Measurements from ENCODE around the gene IL7R.

The IL7R gene

GRCh38 chr5:35856765-35857351 is at the start of gene IL7R:
Gene IL7R, plus strand, starts transcription at chr5:35856891. Its CDS starts 87 bp downstream, at chr5:35856978.
- Histone ChIP-seq H3K27me3 (ENCODE audit: insufficient read depth, low read depth, severe bottlenecking) (peaks cover 83% of the 10 kb centered on the region), H3K27ac (no peak within 1 kb of the TSS), H3K4me3 (ENCODE audit: low read depth, low read length) (no peak within 1 kb of the TSS), H3K9me3 (ENCODE audit: severe bottlenecking) (no peaks in the 10 kb centered on the region), H3K36me3 (no peaks in the 10 kb centered on the region)
- DNase-seq, result no peak
- TF ChIP-seq CTCF (IDR thresholded peaks at IDR 0.05; ENCODE audit: low read depth, low read length), result no peak

- no peak overlapping the region for H3K27ac ChIP-seq
- DNase-seq, result no peak
- no peaks in the 10 kb centered on the region for H3K36me3 ChIP-seq
- H3K4me3 ChIP-seq (ENCODE audit: low read depth, low read length), result no peak overlapping the region
- peaks cover 53% of the 10 kb centered on the region for H3K27me3 ChIP-seq (ENCODE audit: insufficient read depth, low read depth, severe bottlenecking)
- H3K9me3 ChIP-seq (ENCODE audit: severe bottlenecking), result no peaks in the 10 kb centered on the region
- no peak for TF ChIP-seq CTCF (IDR thresholded peaks at IDR 0.05; ENCODE audit: low read depth, low read length)
Measured at GRCh38 chr5:35810601-35811000, 46.1 kb upstream of the IL7R start.

GRCh38 chr5:35811108-35811741 is 45.5 kb upstream of the IL7R start:
- H3K27me3 ChIP-seq (ENCODE audit: insufficient read depth, low read depth, severe bottlenecking), result peaks cover 47% of the 10 kb centered on the region
- DNase-seq, result no peak

GRCh38 chr5:35813521-35813920 is 43.2 kb upstream of the IL7R start:
- TF ChIP-seq CTCF (IDR thresholded peaks at IDR 0.05; ENCODE audit: low read depth, low read length), result no peak
- H3K36me3 ChIP-seq, result no peaks in the 10 kb centered on the region
- H3K27me3 ChIP-seq (ENCODE audit: insufficient read depth, low read depth, severe bottlenecking), result peaks cover 56% of the 10 kb centered on the region
- no peaks in the 10 kb centered on the region for H3K9me3 ChIP-seq (ENCODE audit: severe bottlenecking)
- DNase-seq, result no peak
- no peak overlapping the region for H3K4me3 ChIP-seq (ENCODE audit: low read depth, low read length)
- no peak overlapping the region for H3K27ac ChIP-seq

More at GRCh38 chr5:35811108-35811741, 45.5 kb upstream of the IL7R start:
- no peak for TF ChIP-seq CTCF (IDR thresholded peaks at IDR 0.05; ENCODE audit: low read depth, low read length)
- Histone ChIP-seq H3K4me3 (ENCODE audit: low read depth, low read length) (no peak overlapping the region), H3K9me3 (ENCODE audit: severe bottlenecking) (no peaks in the 10 kb centered on the region), H3K27ac (no peak overlapping the region), H3K36me3 (no peaks in the 10 kb centered on the region)

GRCh38 chr5:35815089-35815936 is 41.4 kb upstream of the IL7R start:
- peak; percentile 81 for TF ChIP-seq CTCF (IDR thresholded peaks at IDR 0.05; ENCODE audit: low read depth, low read length)
- H3K36me3 ChIP-seq, result no peaks in the 10 kb centered on the region
- DNase-seq, result peak; percentile 43
- H3K4me3 ChIP-seq (ENCODE audit: low read depth, low read length), result no peak overlapping the region
- peaks cover 48% of the 10 kb centered on the region for H3K27me3 ChIP-seq (ENCODE audit: insufficient read depth, low read depth, severe bottlenecking)
- no peak overlapping the region for H3K27ac ChIP-seq
- no peaks in the 10 kb centered on the region for H3K9me3 ChIP-seq (ENCODE audit: severe bottlenecking)
